ENCODE measurements around the gene TULP4.

GRCh38 chr6:158279615-158280014 lies 32.6 kb upstream of the TULP4 start:
- TF ChIP-seq ELF4 (IDR thresholded peaks at IDR 0.05) (no peak), SP1 (IDR thresholded peaks at IDR 0.05) (no peak), NFRKB (IDR thresholded peaks at IDR 0.05) (no peak), CTBP1 (IDR thresholded peaks at IDR 0.05; ENCODE audit: borderline replicate concordance) (no peak), FOXM1 (IDR thresholded peaks at IDR 0.05; ENCODE audit: borderline replicate concordance) (no peak), HDGF (IDR thresholded peaks at IDR 0.05; ENCODE audit: borderline replicate concordance) (no peak), BHLHE40 (IDR thresholded peaks at IDR 0.05; ENCODE audit: borderline replicate concordance) (no peak), SUZ12 (IDR thresholded peaks at IDR 0.05) (no peak), L3MBTL2 (conservative IDR thresholded peaks at IDR 0.05) (no peak), ARNT (IDR thresholded peaks at IDR 0.05) (no peak), TARDBP (IDR thresholded peaks at IDR 0.05) (no peak)
- TF ChIP-seq, protein P1, sequence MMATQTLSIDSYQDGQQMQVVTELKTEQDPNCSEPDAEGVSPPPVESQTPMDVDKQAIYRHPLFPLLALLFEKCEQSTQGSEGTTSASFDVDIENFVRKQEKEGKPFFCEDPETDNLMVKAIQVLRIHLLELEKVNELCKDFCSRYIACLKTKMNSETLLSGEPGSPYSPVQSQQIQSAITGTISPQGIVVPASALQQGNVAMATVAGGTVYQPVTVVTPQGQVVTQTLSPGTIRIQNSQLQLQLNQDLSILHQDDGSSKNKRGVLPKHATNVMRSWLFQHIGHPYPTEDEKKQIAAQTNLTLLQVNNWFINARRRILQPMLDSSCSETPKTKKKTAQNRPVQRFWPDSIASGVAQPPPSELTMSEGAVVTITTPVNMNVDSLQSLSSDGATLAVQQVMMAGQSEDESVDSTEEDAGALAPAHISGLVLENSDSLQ (IDR thresholded peaks at IDR 0.05): no peak
